Fibroblast of pulmonary artery (primary cell): ENCODE measurements around the gene FZD4.
A peak's percentile ranks its signal among the peaks of the same experiment; 100 is the strongest.

Experiments
- DNase-seq: peaks from one replicate; pipeline ENCODE4 v3.0.0-alpha.2; 2010; ENCODE audit warnings: low read depth
- H3K4me3 ChIP-seq: replicated peaks from 2 replicates; pipeline ENCODE4 v1.5.1; 2011; ENCODE audit warnings: low read depth, mild to moderate bottlenecking, control low read depth, low read length, moderate library complexity
- TF ChIP-seq, protein P1 (sequence below): IDR thresholded peaks from 2 replicates; pipeline ENCODE4 v1.5.1; 2011; ENCODE audit warnings: mild to moderate bottlenecking, control low read depth, low read length, inconsistent platforms; ENCODE audit errors: missing control alignments

FZD4 gene

DNA sequence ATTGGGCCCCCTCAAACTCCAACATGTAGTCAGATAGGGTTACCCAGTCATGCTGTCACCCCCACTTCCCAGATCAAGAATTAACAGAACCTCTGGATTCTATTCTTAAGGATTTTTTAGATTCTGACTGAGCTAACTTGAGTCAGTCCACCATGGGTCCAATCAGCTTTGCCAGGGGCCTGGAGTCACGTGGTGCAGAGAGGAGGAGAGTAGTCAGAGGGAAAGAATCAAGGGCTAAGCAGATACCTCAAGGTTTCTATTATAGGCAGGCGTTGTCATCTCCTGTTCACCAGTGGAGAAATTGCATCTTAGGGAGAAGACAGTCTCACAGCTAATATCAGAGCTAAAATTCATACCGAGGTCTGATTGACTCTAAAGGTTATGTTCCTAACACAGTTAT lies 28.2 kb downstream of the FZD4 start:
- TF ChIP-seq, protein P1, sequence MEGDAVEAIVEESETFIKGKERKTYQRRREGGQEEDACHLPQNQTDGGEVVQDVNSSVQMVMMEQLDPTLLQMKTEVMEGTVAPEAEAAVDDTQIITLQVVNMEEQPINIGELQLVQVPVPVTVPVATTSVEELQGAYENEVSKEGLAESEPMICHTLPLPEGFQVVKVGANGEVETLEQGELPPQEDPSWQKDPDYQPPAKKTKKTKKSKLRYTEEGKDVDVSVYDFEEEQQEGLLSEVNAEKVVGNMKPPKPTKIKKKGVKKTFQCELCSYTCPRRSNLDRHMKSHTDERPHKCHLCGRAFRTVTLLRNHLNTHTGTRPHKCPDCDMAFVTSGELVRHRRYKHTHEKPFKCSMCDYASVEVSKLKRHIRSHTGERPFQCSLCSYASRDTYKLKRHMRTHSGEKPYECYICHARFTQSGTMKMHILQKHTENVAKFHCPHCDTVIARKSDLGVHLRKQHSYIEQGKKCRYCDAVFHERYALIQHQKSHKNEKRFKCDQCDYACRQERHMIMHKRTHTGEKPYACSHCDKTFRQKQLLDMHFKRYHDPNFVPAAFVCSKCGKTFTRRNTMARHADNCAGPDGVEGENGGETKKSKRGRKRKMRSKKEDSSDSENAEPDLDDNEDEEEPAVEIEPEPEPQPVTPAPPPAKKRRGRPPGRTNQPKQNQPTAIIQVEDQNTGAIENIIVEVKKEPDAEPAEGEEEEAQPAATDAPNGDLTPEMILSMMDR: no peak
- no peak overlapping the region for H3K4me3 ChIP-seq

DNA sequence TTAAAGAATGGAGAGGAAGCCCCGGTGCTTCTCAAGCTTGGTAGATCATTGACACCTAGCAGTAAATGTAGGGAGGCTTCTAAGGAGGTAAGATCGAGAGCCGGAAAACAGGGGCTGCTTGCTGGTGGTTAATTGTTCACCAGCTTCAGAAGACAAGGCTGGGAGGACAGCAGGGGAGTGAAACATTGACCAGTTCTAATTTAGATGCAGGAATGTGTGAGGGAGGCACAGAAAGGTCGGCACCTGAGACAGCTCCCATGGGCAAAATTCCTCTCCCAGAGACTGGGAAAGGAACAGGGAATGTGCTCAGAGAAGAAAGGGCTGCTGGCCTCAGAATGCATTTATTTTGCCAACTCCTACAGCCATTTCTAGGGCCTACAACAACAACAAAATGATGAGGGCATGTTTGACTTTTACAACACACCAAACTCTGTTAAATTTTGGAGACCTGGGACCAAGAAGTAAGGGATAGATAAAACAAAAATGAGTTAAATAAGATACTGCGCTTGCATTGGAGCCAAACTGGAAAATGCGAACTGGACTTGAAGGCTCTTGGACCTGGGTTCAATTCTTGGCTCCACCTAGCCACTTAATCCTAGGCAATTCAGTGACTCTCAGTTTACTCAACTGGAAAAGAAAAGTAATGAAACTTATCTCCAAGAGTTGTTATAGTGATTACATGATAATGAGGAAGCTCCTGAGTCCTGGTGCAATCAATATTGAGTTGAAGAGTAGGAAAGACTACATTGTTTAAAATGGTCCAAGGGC lies 31.0 kb downstream of the FZD4 start:
- H3K4me3 ChIP-seq: no peak overlapping the region
- peak; percentile 52 for DNase-seq
- TF ChIP-seq, protein P1: no peak

More for the DNA sequence above, 28.2 kb downstream of the FZD4 start:
- no peak for DNase-seq

DNA sequence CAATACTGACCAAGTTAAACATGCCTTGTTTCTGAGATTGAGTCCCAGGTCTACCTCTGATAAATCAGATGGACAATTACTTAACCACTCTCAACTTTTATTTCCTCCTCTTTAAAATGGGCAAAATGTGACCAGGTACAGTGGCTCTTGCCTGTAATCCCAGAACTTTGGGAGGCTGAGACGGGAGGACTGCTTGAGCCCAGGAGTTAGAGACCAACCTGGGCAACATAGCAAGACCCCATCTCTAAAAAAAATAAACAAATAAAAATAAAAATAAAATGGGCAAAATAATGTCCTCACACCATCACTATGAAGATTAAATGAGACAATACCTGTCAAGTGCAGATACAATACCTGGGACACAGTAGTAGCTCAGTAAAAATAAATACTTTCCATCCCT lies 33.0 kb downstream of the FZD4 start:
- DNase-seq: no peak
- H3K4me3 ChIP-seq: no peak overlapping the region
- TF ChIP-seq, protein P1: no peak

DNA sequence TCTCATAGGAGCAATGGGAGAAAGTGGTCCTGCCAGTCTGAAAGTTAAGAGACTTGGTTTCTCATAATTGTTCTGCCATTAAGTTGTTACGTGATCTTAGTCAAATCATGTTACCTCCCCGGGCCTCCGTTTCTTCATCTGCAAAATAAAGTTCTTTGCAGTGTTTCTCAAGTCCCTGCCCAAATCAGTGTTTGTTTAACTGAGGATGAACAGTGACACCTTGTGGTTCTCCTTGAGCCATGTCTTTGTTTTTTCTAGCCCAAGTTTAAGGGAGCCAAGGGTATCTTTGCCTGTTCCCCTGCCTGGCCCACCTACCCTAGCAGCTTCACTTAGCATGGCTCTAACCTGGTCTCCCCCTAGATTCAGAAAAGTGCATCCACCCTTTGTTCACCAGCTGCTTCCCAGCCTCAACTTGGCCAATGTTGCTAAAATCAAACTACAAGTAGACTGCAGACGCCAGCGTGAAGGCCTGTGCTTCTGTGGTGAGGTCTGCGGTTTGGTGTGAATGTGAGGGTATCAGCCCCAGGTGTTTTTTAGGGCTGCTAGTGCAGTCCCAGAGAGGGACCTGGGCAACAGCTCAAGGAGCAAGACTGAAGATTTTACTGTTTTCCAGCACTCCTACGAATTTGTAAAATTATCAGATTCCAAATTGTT lies 35.5 kb downstream of the FZD4 start:
- TF ChIP-seq, protein P1: peak; percentile 79
- H3K4me3 ChIP-seq: no peak overlapping the region
- peak; percentile 89 for DNase-seq

DNA sequence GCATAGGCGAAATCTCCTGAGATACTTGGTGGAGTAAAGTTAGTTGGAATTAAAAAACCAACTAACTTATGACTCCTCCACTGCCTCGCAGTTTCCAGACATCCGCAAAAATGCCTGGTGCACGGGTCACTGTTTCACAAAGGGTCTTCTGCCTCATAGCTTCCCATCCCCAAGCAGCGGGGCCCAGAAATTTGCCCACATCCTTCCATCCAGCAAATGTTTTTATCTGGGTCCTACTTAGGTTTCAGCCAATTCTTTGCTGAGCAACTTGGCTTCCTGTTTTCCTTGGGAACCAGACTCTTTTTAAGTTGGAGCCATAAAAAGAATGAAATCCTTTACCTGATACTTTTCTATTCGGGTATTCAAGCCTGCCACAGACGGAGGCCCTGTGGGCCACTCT lies 36.2 kb downstream of the FZD4 start:
- no peak overlapping the region for H3K4me3 ChIP-seq
- TF ChIP-seq, protein P1: no peak
- DNase-seq: peak; percentile 34

DNA sequence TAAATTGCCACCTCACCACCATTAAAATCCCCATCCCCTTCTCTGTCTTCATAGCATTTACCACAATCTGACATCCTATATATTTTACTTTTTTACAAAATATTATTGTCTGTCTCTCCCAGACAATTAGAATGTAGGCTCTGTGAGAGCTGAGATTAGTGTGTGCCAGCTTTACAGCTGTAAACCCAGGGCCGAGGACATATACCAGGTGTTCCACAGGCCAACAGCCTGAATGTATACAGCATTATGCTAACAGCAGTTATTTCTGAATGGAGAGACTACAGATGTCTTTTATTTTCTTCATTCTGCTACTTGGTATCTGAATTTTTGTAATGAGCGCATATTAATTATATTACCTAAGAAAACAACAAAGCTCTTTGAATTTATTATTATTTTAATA lies 36.7 kb downstream of the FZD4 start:
- no peak for DNase-seq
- TF ChIP-seq, protein P1: no peak
- no peak overlapping the region for H3K4me3 ChIP-seq
